GM04504 (cell line): ENCODE results near the gene PTPN14.

Source experiments
- DNase-seq: peaks from one replicate; pipeline ENCODE4 v3.0.0-alpha.2; 2012; ENCODE audit warnings: low read depth

Gene PTPN14

DNA sequence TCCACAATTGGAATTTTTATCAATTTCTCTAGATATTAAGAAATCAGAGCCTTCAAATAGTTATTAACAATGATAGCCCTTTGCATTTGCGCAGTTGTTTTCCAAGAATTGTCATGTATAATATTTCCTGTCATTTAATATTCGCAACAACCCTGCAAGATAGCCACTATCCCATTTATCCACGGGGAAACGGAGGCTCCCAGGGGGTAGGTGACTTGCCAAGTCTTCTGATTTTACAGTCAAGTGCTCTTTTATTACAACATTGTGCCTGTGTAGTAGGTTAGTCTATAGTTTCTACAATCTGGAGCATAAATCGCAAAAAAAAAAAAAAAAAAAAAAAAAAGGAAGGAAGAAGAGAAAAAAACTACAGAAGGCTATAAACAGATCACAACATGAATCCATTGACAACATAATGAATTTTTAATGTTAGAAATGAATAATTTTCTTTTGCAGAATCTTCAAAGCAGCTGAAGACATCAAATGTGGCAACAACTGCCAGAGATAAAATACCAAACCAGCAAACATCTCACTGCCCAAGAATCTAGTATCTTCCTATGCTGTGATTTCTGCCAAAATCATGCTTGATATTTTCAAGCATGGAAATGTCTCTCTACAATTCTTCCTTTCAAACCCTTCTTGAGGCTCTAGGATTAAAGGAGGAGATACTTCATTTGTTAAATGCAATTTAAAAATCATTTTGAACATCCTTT is 125.5 kb downstream of the PTPN14 start:
- DNase-seq = no peak

GRCh38 chr1:214425101-214425500 is 126.3 kb downstream of the PTPN14 start:
- no peak for DNase-seq

- DNase-seq = no peak
Measured at GRCh38 chr1:214423045-214423444, 128.4 kb downstream of the PTPN14 start.

GRCh38 chr1:214422137-214422671 is 129.2 kb downstream of the PTPN14 start:
- DNase-seq = peak; percentile 56

DNA sequence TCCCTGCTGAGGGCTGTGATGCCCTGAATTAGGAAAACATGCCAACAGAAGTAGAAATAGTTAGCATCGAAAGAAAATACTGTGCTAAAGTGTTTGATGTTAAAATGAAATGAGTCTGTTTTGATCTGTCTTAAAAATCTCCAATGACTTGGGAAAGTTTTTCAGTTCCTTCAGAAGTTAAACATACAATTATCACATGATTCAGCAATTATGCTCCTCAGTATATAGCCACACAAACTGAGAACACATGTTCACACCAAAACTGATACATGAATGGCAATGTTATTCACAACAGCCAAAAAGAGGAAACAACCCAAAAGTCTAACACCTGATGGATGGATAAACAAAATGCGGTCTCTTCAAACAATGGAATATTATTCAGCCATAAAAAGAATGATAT is 130.6 kb downstream of the PTPN14 start:
- no peak for DNase-seq

DNA sequence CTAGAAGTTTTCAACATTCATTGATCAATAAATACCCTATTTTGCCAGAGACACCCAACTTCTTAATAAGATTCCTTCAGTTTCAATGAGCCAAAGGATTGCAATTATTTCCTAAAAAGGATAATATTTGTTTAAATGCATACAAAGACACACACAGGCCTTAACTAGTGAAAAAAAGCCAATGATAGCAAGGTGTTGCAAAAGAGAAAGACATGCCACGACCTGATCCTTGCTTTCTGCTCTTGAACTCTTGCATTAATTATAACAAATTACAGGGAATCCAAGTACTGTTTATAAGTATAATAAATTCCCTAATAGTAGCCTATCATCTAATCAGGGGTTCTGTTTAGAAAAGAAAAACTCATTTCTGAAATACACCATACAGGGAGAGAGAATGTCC is 131.1 kb downstream of the PTPN14 start:
- DNase-seq = no peak

DNA sequence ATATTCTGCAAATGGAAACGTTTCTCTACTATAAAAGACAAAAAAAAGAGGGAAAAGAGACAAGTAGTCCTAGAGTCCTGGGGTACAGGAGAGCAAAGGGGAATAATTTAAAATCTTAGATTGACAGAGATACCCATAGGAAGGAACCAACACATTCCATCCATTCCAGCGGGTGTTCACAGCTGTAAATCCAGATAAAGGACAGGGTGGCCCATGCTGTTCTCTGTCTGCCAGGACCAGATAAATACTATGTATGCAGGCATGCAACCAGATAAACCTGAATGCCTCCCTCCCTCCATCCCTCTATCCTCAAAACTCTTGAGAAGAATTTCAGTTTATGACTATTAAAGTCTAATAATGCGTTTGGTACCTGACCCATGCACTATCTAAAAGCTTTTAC is 131.8 kb downstream of the PTPN14 start:
- no peak for DNase-seq

DNA sequence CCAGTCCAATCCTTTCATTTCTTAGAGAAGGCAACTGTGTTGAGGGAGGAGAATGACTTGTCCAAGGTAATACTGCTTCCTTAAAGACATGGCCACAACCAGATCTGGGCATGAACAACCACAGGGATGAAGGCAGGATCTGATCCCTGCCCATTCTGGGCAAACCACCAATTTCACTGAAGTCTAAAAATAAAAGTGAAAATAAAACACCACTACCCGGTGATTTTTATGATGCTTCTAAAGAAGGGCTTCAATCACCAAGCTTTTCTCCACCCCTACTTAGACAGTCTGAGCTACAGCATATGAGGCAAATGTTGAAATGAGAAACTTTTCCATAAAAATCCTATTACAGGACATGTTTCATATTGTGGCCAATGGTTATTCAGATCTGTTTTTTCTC is 133.0 kb downstream of the PTPN14 start:
- DNase-seq = no peak

DNA sequence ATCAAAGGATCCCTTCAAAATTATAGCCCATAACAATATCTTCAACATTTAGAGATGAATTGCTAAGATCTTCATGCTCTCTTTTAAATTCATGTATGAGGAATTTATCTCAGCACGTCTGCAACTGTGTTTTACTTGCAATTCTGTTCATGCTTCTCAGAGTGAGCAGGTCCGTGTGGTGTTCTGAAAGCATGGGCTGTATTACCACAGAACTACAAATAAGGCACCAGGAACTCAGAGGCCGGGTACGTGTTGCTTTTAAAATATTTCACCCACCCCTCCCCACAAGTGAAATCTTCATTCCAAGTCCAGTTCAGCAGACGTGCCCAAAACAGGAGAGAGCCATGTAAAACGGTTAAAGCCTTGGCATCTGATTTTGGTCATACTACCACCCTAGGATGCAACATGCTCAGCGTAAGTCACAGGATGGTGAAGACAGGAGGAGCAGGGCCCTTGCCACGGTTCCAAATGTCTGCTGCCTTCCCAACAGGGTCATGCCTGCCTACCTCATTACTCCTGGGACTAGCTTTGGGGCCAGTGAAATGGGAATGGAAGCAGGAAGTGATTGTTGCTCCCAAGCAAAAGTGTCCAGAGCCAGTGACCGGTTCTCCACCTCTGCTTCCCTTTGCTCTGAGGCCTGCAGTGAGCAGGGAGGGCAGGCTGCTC is 133.7 kb downstream of the PTPN14 start:
- no peak for DNase-seq

DNA sequence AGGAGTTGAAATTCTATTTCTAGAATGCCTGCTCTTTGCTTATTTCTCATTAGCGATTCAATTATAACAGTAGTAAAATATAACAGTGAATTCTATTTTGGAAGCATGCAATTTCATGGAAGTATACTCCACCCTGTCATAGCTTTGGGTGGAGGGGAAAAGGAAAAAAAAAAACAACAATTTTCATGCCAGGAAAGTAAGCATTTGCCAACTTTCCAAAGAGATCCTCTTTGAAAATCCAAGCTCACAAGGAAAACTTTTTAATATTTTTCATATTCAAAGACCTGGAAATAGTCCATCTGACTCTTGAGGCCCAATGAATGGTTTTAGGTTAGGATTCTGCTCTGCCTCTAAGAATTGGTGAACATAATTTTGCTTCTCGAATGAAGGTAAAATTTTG is 134.5 kb downstream of the PTPN14 start:
- DNase-seq = no peak

DNA sequence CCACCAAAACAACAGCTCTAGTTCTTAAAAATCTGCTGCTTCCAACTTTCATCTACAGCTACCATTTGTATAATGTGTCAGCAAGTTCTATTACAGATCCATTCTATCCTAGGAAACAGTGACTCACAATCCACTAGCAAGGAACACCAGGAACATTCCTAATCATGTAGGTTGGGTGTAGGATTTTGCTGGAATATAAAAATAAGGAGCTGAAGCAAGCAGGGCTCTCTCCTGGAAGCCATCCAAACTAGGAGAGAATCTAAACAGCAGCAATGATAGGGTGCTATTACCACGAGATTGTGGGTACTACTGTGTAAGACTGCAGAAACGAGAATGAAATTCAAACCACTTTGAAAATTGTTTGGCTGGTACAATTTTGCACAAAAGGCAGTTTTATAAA is 135.0 kb downstream of the PTPN14 start:
- DNase-seq = no peak

GRCh38 chr1:214415131-214415530 is 136.3 kb downstream of the PTPN14 start:
- no peak for DNase-seq

DNA sequence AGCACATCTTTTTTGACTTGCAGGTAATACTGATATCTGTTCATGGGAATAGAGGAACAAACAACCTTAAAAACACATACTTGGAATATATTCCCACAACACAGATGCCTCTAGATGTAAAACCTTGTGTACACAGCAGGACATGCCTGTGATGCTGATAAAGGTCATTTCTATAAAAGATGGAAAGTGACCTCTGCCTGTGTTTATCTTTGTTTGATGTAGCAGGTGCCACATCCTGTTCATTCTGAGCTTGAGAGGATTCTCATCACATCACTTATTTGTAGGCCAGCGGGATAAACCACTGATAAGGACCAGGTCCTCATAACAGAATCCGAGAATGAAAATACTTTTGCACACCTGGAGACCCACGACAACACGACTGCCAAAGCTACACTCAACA is 136.7 kb downstream of the PTPN14 start:
- no peak for DNase-seq

DNA sequence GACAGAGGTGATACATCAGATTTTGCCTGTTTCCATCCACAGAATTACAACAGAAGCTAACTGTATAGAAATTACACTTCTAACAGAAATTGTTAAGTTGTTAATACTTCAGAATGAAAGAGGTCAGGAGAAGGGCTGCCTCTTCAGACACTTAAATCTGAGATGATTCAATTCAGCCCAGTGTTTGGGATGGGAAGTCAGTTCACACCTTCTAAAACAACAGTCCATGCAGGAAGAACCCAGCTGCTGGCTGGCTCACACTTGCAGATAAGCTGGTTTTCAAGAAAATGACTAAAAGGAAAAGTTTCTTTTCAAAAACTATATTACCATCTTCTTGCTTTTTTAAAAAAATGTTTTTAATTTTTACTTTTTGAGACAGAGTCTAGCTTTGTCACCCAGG is 138.1 kb downstream of the PTPN14 start:
- DNase-seq = no peak

DNA sequence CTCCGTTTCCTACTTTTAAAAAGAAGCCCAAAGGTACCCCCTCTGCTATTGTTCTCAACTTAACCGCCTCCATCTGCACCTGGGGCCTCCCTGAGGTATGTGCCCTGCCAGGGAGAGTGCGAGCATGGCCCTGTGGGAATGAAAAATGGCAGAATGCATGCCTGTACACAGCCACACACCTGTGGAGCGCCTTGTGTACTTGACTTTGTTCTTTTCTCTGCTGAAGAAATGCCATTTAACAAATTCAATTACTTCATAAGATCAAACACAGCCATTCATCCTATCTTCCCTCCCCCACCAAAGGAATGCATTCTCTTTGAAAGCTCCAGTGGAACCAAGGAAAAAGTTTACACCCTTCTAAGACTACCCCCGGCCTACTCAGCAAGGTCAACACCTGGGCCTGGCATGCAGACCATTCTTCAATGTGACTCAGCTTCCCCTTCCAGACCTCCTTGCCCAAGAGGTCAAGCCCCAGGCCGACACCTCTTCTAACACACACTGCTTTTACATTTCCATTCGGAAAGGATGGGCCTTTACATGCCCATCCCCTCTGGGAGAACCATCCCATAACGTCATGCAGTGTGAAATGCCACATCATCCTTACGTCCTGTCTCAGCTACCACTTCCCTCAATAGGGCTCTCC is 146.7 kb downstream of the PTPN14 start:
- DNase-seq = no peak

DNA sequence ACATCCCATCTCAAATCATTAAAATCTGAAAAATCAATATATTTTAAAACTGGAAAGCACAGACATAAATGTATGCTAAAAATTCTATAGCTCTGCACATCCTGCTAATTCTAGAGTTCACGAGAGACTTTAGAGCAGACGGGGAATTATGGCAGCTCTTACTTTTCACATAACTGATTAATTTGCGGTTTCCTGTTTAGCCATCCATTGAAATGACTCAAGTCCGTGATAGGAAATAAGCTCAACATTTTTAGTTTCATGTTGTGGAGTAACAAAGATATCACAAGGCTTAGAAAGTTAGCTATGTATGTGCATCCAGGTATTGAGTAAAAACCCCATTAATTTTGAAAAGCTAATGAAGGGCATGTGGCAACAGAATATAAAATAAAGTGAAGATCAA is 147.2 kb downstream of the PTPN14 start:
- no peak for DNase-seq

DNA sequence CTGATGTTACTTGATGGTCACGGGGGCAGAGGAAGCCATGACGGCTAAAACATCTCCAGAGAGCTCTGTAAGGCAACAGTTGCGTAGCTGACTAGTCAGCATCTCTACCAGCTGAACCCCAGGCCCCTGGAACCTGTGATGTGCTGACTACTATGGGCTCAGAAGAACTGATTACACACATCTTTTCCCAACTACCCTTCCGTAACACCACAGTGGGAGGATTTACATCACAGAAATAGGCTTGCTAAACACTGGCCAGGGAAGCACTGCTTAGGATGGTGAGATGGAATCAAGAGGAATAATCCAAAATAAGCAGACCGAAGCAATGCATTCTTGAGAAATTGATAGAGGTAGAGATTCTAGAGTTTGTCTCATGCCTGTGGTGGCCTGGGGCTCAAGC is 148.0 kb downstream of the PTPN14 start:
- no peak for DNase-seq

GRCh38 chr1:214402613-214403083 is 148.8 kb downstream of the PTPN14 start:
- DNase-seq = no peak

- DNase-seq = no peak
Measured at GRCh38 chr1:214401666-214402065, 149.7 kb downstream of the PTPN14 start.

GRCh38 chr1:214400131-214400530 is 151.3 kb downstream of the PTPN14 start:
- DNase-seq = no peak

- no peak for DNase-seq
Measured at GRCh38 chr1:214398490-214398889, 152.9 kb downstream of the PTPN14 start.

DNA sequence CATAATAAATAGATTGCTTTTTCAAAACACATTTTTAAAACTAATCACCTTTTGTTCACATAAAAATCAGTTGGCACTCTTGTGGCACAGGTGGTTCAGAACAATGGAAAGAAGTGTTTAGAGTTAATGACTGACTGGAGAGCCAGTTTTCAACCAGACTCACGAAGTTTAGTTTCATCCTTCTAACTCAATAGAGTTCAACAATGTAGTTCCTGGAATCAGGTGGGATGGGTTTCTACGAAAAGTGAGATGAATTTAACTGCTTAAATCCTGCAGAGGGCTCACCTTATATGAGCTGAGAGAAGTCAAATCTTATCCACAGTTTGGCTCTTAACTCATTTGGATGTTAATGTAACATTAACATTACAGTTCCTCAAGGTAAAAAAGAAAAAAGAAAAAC is 153.9 kb downstream of the PTPN14 start:
- no peak for DNase-seq

DNA sequence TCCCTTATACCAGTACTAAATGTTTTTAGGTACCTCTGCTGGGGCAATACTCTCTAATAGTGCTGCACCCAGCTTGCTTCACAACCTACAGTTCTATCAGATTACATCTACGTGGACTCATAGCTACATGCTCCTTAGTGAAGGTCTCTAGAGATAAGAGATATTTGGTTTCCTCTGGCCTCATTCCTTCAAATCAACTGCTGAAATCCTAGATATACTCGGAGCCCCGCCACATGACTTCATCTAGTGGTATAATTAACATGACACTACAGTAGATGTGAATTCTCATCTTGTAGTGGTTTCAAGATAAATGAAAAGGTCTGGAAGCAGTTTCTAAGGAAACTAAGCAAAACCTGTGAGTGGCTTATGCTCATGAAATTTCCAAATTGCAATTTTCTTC is 155.1 kb downstream of the PTPN14 start:
- DNase-seq = no peak
